Measurements from ENCODE around the gene KLRC4.
"Not testable (repeated sequence)": the region's sequence is repeated elsewhere in the genome, so short reads cannot be mapped to it uniquely, and the experiment has no call there.

The KLRC4 gene

DNA sequence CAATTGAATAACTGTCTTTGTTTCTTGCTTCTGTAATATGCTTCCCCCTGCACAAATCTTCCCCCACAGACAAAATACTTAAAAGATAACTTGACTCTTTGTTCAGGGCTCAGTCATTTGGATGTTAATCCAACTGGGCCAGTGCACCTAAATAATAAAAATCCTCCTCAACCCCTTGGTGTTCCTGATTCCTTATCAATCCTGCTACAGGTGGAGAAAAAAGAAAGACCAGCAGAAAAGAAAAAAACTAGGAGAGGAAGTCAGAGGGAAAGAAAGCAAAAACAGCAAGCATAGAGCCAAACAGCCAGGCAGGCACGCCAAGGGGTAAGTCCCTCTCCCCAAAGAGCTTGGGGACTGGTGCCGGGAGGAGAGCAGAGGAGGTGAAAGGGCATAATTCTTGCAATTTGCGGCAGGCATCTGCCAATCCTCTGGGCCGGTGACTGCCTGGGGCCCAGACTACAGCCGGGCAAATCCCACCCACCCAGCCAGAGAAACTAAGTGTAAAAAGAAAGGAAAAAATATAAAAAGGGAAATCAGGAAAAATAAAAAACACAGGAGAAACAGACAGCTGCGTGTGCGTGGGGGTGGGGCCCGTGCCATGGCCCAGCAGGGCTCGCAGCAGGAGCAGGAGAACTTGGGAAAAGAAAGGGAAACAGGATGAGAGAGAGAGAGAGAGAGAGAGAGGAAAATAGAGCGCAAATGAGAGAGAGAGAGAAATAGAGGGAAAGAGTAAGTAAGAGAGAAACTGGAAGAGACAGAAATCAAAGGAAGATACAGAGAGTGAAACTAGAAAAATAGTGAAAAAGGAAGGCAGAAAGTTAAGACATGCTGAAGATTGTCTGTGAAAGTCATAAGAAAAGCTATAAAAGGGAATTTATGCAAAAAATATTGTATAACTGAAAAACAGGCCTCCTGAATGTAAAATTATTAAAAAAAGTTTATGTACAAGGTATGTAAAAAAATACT lies 41.1 kb downstream of the KLRC4 start:
- DNase-seq (ENCODE audit: low spot score) = no peak

DNA sequence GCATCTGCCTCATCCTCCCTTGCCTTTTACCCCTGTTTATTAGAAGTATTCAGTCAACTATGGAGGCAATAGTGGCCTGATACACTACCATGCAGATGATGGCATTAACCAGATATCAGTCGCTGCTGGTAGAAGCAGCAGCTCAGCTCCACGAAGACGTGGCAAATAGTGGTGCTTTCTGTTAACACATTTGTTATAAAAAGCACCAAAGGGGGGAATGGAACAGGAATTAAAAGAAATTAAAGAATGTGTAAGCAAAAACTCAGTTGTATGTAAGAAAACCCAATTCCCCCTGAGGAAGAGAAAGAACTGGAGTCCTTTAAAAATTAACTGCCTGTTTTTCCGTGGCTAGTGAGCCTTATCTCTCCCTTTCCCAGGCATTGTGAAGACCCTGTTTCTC lies 41.8 kb downstream of the KLRC4 start:
- DNase-seq (ENCODE audit: low spot score) = not testable (repeated sequence)

DNA sequence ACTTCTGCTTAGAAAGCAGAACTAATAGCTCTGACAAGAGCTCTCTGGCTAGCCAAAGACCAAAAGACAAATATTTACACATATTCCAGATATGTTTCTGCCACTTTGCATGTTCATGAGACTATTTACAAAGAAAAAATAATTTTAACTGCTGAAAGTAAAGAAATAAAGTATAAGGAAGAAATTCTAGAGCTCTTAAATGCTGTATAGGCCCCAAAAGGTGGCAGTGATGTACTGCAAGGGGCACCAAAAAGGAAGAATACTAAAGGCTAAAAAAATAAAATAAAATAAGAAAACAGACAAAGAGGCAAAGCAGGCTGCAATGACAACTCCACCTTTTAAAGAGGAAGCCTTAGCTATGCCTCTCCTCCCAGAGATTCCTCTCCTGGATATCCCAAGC lies 42.7 kb downstream of the KLRC4 start:
- DNase-seq (ENCODE audit: low spot score) = no peak

DNA sequence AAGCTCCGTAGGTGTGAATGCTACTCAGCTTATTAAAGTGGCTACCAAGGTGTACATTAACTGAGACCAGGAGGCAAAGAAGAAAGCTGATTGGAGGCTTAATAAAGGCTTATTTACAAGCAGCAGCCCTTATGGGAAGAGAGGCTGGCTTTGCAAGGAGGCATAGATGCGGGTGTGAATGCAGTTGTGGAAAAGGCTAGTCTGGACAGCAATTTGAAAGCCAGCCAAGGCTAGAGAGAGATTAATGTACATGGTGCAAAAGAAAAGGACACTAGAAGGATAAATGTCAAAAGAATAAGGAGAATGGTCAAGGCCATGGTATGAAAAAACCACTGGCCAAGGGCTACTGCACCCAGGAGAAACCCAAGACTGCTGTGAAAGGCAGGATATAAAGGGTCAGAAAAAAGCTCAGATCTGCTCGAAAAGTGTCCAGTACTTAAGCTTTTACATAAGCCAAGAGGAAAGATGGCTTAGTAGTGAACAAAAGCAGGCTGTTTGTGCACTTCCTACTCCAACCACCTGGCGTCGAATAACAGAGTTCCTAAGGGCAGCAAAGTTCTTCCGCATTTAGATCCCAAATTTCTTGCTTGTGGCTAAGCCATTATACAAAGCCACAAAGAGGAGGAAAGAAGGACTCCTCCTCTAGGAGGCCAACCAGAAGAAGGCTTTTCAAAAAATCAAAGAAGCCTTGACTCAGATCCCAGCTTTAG lies 43.7 kb downstream of the KLRC4 start:
- peak; percentile 47 for DNase-seq (ENCODE audit: low spot score)

DNA sequence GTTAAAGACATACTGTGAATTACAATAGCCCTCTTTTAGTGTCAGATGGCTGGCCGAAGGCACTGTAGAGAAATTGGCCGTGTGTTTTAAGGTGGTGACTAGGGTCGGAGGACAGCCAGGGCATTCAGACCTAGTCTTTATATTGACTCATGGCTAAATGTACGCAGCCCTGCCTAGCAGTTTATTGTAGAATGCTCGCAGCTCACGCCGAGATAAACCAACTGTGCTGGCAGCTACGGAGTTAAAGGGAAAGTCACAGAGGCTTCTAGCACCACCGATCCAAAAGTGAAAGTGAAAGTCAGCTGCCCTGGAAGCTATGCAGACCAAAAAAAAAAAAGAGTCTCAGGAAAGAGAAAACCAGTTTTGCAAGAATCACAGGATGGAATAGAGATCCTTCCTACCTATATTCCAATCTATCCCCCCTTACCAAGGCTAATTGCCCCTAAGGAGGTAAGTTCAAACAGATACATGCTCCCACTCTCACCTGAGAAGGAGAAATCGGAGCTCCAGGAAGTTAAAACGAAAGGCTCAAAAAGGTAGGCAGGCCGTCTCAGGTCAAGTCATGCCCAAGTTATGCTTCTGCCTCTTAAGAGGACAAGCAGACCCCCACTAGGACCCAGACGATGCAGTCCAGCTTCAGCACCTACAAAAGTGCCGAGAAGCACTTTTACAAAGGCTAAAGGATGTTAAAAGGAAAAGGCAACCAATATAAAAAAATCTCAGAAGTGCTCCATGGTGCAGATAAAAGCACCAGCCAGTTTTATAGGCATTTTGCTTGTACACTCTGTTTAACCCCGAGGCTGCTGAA lies 44.5 kb downstream of the KLRC4 start:
- DNase-seq (ENCODE audit: low spot score) = peak; percentile 87

DNA sequence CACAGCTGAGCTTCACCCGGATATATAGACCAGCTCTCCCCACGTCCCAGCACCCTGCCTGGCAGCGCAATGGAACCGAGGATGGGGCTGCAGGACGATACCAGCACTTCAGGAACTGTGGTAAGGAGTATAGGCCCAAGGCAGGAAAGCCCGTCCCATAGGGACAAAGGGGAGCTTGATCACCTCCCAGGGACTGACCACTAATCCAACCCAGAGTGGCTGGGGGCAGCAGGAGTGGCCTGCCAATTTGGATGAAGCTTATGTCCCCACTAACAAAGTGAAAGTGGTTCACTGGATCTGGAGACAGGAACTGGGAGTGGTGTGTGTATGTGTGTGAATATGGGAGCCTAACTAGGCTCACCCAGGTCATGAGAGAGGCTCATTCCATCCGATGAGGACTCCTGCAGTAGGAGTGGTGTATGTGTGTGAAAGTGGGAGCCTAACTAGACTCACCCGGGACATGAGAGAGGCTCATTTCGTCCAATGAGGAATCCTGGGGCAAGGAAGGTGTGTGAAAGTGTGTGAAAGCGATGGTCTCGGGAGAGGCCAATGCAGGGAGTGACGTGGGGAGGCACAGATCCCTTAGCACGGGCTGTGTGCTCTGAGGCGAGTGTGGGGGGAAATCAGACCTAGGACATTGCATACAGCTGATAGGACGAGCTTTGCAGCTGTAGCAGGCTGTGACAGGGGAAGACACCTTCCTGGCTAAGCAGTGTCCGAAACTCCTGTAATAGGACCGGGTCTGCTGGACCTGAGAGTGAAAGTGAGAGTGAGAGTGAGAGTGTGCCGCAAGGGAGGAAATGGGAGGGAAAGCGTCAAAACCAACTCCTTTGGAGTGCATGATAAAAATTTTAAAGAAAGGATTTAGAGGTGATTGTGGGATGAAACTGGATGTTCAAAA lies 45.4 kb downstream of the KLRC4 start:
- peak; percentile 71 for DNase-seq (ENCODE audit: low spot score)

DNA sequence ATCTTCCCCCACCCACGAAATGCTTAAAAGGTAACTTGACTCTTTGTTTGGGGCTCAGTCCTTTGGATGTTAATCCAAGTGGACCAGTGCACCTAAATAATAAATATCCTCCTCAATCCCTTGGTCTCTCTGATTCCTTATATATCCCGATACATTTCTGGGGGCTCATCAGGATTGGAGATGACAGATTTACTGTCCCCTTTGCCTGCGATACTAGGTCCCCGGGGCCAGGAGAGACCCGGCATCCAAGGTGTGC lies 46.0 kb downstream of the KLRC4 start:
- no peak for DNase-seq (ENCODE audit: low spot score)

DNA sequence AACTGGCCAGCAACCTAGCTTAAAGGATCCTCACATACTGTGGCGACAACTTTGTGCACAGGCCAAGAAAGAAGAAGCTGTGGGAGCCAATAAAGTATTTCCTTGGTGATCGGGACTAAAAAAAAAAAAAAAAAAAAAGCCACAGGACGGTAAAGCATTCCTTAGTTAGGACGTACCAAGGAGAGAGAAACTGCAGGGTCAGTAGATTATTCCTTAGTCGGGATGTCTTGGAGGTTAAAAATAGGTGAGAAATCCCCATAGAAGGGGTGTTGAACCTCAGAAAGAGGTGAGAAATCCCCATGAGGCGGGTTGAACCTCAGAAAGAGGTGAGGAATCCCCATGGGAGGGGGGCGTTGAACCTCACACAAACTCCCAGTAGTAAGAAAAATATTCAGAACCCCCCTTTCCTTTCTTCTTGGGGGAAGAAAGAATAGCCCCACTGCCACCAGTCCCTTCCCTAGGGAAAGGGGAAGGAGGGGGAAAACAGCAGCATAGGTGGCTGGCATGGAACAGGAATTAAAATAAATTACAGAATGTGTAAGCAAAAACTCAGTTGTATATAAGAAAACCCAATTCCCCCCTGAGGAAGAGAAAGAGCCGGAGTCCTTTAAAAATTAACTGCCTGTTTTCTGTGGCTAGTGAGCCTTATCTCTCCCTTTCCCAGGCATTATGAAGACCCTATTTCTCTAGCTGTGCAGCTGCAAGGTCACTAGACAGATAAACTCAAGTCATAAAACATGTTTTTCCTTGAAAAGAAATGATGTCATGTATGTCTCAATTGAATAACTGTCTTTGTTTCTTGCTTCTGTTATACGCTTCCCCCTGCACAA lies 46.5 kb downstream of the KLRC4 start:
- peak; percentile 84 for DNase-seq (ENCODE audit: low spot score)

DNA sequence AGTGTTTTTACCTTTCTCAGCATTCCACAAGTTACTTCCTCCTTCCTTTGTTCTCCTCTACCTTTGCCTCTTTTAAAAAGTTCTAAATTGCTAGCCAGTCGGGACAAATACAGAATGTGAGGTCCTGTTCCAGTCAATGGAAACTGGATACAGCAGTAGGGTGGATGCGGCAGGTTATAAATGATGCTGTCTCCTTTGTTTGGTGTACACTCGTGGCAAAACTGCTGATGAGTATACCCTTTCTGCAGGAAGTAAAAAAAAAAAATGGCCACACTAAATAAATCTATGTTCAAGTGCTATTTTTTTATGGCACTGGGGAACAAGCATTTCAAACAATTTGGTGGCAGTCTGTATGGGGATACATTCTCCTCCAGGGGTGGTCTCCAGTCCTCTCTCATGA lies 47.2 kb downstream of the KLRC4 start:
- DNase-seq (ENCODE audit: low spot score) = peak; percentile 59

DNA sequence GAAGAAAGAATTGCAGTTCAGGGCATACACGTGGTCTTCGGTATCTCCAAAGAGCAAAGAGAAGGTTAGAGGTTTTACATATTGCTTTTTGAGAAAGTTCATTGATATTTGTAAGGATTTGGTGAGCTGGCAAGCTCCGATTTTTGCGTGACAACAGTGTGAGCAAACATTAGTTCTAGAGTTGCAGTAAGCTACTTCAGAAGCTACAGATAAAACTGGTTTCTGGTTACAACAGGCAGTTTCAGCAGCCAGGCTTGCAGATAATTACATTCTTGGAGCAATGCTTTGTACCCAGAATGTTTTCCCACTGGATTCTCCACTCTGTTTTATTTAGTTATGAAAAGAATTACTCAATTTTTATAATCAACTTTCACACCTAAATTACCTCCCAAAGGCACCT lies 47.9 kb downstream of the KLRC4 start:
- no peak for DNase-seq (ENCODE audit: low spot score)

DNA sequence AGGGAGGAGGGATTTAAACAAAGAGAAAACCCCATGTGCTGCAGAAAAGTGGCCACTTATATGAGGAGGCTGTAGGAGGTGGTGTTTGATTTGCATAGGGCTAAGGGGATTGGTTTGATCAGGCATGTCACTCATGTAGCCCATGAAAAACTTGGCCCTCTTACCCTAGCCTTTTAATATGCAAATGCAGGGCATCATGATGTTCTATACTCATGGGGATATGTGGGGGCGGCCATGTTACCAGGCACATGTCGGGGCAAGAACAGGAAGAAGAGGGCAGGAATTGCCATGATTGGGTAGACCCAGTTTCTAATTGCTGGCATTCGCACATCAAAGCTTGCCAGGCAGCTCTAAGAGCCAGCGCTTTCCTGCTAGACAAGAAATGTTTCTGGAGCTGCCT lies 48.5 kb downstream of the KLRC4 start:
- DNase-seq (ENCODE audit: low spot score) = no peak

DNA sequence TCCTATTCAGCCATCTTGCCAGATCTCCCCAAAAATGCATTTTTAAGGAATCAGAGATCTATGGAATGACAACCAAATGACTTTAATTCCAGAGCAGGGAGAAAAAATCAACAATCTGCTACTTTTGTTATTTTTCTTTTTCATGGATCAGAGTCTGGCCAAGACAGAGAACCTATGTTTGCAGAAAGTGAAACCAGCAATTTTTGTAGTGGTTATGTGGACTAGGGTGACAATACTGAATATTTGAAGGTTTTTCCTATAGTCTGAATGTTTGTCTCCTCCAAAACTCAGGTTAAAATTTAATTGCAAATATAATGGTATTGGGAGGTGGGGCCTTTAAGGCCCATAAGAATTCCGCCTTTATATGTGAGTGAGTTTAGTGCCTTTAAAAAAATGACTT lies 50.6 kb downstream of the KLRC4 start:
- DNase-seq (ENCODE audit: low spot score) = no peak

DNA sequence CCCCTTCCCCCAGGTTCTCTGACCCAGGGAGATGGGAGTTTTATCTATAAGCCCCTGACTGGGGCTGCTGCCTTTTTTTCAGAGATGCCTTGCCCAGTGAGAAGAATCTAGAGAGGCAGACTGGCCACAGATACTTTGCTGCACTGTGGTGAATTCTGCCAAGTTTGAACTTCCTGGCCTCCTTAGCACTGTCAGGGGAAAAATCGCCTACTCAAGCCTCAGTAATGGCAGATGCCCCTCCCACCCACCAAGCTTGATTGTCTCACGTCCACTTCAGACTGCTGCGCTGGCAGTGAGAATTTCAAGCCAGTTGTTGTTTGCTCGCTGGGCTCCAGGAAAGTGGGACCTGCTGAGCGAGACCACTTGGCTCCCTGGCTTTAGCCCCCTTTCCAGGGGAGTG lies 51.4 kb downstream of the KLRC4 start:
- DNase-seq (ENCODE audit: low spot score) = no peak
